GM12878 (cell line): ENCODE data around the gene PTPRD. TPM values are rescaled to one million over a fixed set of nuclear protein-coding genes. Genes with fewer than 3 reads are reported as not detected.

Experiments used
- ATAC-seq: fragments of 200-7000 bp; cut with Tn5 transposase; 3 replicates; pipeline ENCODE4 v1.9.1; 2020; ENCODE audit warnings: mild to moderate bottlenecking, moderate library complexity
- BruUV-seq: library from RNA; stranded (reverse); fragments of 400-500 nt; replicated peaks from 2 replicates; lab custom pipeline; 2021; lab: Mats Ljungman, UMichigan
- CTCF ChIA-PET: fragments of 300-600 bp; sonication (Branson Sonifier 250); formaldehyde crosslinking; extraction: SDS; loops from one replicate; lab custom pipeline; 2021; ENCODE audit warnings: inconsistent platforms; lab: Yijun Ruan, JAX
- POLR2A ChIA-PET: fragments of 350-600 bp; formaldehyde crosslinking; extraction: SDS; loops from one replicate; lab custom pipeline; 2021; ENCODE audit warnings: inconsistent platforms; lab: Charles Lee
- RAD21 ChIA-PET: fragments of 300-600 bp; sonication (Branson Sonifier 250); formaldehyde crosslinking; loops from one replicate; lab custom pipeline; 2023; ENCODE audit warnings: antibody characterized with exemption; ENCODE audit not compliant: unreplicated experiment; lab: Charles Lee
- SMC1A ChIA-PET: fragments of 300-600 bp; sonication (Branson Sonifier 250); formaldehyde crosslinking; loops from one replicate; lab custom pipeline; 2023; ENCODE audit not compliant: unreplicated experiment, uncharacterized antibody; lab: Charles Lee
- DNase-seq: peaks from one replicate; pipeline ENCODE4 v3.0.0-alpha.2; 2011; ENCODE audit warnings: low read depth, low spot score
- FAIRE-seq: peaks from 3 replicates; lab custom pipeline; 2011; peaks lifted over from hg19 to GRCh38; lab: Jason Lieb, UNC
- H2AFZ ChIP-seq: 2 replicates; pipeline ENCODE4 v1.6.0; 2011; ENCODE audit warnings: low read depth, low read length, control low read depth; ENCODE audit not compliant: control insufficient read depth
- H3K27ac ChIP-seq: 2 replicates; pipeline ENCODE4 v1.5.1; 2011; ENCODE audit warnings: control low read depth; ENCODE audit not compliant: control insufficient read depth, insufficient read depth
- H3K27me3 ChIP-seq, 2 experiments: replicated peaks in 1 of 2; 2 replicates each; pipeline versions ENCODE4 v1.6.0 to v1.6.1; 2011; ENCODE audit warnings: low read length in 1 of 2; ENCODE audit not compliant: control insufficient read depth in 2 of 2, insufficient read depth in 2 of 2
- H3K36me3 ChIP-seq, 2 experiments: 2 replicates each; pipeline ENCODE4 v1.5.1; 2011; ENCODE audit warnings: low read length in 1 of 2; ENCODE audit not compliant: control insufficient read depth in 2 of 2, insufficient read depth in 2 of 2
- H3K4me1 ChIP-seq: 2 replicates; pipeline ENCODE4 v1.6.1; 2011; ENCODE audit warnings: mild to moderate bottlenecking, low read length, moderate library complexity, mixed read lengths; ENCODE audit not compliant: control insufficient read depth, insufficient read depth
- H3K4me2 ChIP-seq: 2 replicates; pipeline ENCODE4 v1.6.0; 2011; ENCODE audit warnings: control low read depth; ENCODE audit not compliant: control insufficient read depth, insufficient read depth
- H3K4me3 ChIP-seq: fragments of 200-600 bp; sonication (generic); 2 replicates; pipeline ENCODE4 v1.5.1; 2016
- H3K79me2 ChIP-seq: 2 replicates; pipeline ENCODE4 v1.6.0; 2011; ENCODE audit warnings: low read length; ENCODE audit not compliant: control insufficient read depth, insufficient read depth
- H3K9ac ChIP-seq: 2 replicates; pipeline ENCODE4 v1.8.0; 2011; ENCODE audit warnings: low read length, control low read depth, mixed read lengths; ENCODE audit not compliant: control insufficient read depth, insufficient read depth
- H3K9me3 ChIP-seq: replicated peaks from 3 replicates; pipeline ENCODE4 v1.5.1; 2011; ENCODE audit warnings: mild to moderate bottlenecking, low read length; ENCODE audit not compliant: control insufficient read depth, insufficient read depth
- H4K20me1 ChIP-seq: 2 replicates; pipeline ENCODE4 v1.6.0; 2011; ENCODE audit not compliant: control insufficient read depth, insufficient read depth
- IRF3 ChIP-seq: fragments of 450-650 bp; IDR thresholded peaks from 2 replicates; pipeline ENCODE4 v1.6.1; 2014; ENCODE audit warnings: mild to moderate bottlenecking
- MAX ChIP-seq: IDR thresholded peaks from 2 replicates; pipeline ENCODE4 v1.6.1; 2012; ENCODE audit warnings: low read depth, low read length, improper control_type of control experiment
- MEF2A ChIP-seq: IDR thresholded peaks from 2 replicates; pipeline ENCODE4 v1.6.1; 2011; ENCODE audit warnings: low read depth, mild to moderate bottlenecking, low read length, moderate library complexity; ENCODE audit not compliant: insufficient read depth
- MEF2B ChIP-seq: fragments of 450-650 bp; IDR thresholded peaks from 2 replicates; pipeline ENCODE4 v1.6.1; 2018; ENCODE audit warnings: mild to moderate bottlenecking, moderate library complexity; ENCODE audit not compliant: partially characterized antibody, poor library complexity, severe bottlenecking
- PAX5 ChIP-seq: IDR thresholded peaks from 2 replicates; pipeline ENCODE4 v1.6.1; 2011; ENCODE audit warnings: low read depth, low read length, borderline replicate concordance
- SIN3A ChIP-seq: IDR thresholded peaks from 2 replicates; pipeline ENCODE4 v1.6.1; 2012; ENCODE audit warnings: low read depth, low read length, improper control_type of control experiment
- SKIL ChIP-seq: fragments of 450-650 bp; IDR thresholded peaks from 2 replicates; pipeline ENCODE4 v1.6.1; 2017; ENCODE audit warnings: mild to moderate bottlenecking, low read depth, inconsistent platforms; ENCODE audit not compliant: poor library complexity, severe bottlenecking
- SMAD5 ChIP-seq: IDR thresholded peaks from 2 replicates; pipeline ENCODE4 v1.6.1; 2016; ENCODE audit warnings: antibody characterized with exemption, low read depth
- SP1 ChIP-seq: IDR thresholded peaks from one replicate; pipeline ENCODE4 v1.6.1; 2011; ENCODE audit warnings: low read depth, low read length
- ZBTB33 ChIP-seq: fragments of 450-650 bp; IDR thresholded peaks from 2 replicates; pipeline ENCODE4 v1.6.1; 2017; ENCODE audit warnings: mild to moderate bottlenecking
- WGBS: methylation state at CpG from one replicate; pipeline ENCODE4 v1.1.6; 2016; ENCODE audit warnings: low lambda C conversion rate; ENCODE audit not compliant: insufficient replicate concordance, insufficient coverage; ENCODE audit errors: missing lambda C conversion rate; 5-methylcytosine and 5-hydroxymethylcytosine counted together
- in situ Hi-C: fragments of 300-500 bp; cut with MboI; formaldehyde crosslinking; loops from 9 replicates; pipeline ENCODE4 v1.14.3; 2018; ENCODE audit warnings: mixed read lengths
- intact Hi-C: fragments of 100-400 bp; cut with micrococcal nuclease; formaldehyde crosslinking; loops from one replicate; pipeline ENCODE4 v1.14.2; 2022; ENCODE audit not compliant: unreplicated experiment
- polyA plus RNA-seq, 11 experiments: library from polyadenylated mRNA; depleted of rRNA in 4 of 11; unstranded in 6 of 11; stranded (reverse) in 5 of 11; fragments of >200 nt; fragmentation: Nextera tagmentation in 4 of 11; fragmentation: Illumina TruSeq in 1 of 11; extraction: Ambion mirVana in 4 of 11; extraction: Trizol in 1 of 11; gene quantifications; 1 replicate in 1 of 11; 2 replicates in 10 of 11; pipeline versions ENCODE4 v1.2.1 to v1.2.3, GENCODE V29; 2011 to 2016; ENCODE audit warnings: inconsistent platforms in 2 of 11, missing spikeins in 2 of 11, low read depth in 1 of 11
- total RNA-seq, 4 experiments: library from RNA; depleted of rRNA in 3 of 4; stranded (reverse); fragments of >200 nt in 3 of 4; fragmentation: Illumina TruSeq in 1 of 4; extraction: Trizol in 1 of 4; gene quantifications; 2 replicates each; pipeline versions ENCODE4 v1.2.1 to v1.2.3, GENCODE V29; 2013 to 2021

PTPRD gene
- total and polyA plus RNA-seq, 10 of the 15 experiments (the other 5 are each of a cell fraction or from before 2014, with no cell fraction given): under 0.01 to 0.05 (median 0.01) TPM; not detected in 7

GRCh38 chr9:10005206-10005605, 607.6 kb downstream of the PTPRD start:
- H3K4me2 ChIP-seq: no peak overlapping the region
- CTCF ChIA-PET: interaction anchor here (0.7 kb wide), 1 partner anchor 28 kb away, joined by 3 read pairs; no protein-coding TSS in a partner anchor
- H3K36me3 ChIP-seq: no peaks in the 10 kb centered on the region
- no peak for TF ChIP-seq ZBTB33
- no peak for TF ChIP-seq SIN3A
- TF ChIP-seq SP1: no peak
- no peak for TF ChIP-seq MAX
- TF ChIP-seq MEF2A: no peak
- no peak for TF ChIP-seq MEF2B
- no peak for TF ChIP-seq SMAD5
- TF ChIP-seq IRF3: no peak
- no peak for TF ChIP-seq SKIL
- no peak for TF ChIP-seq PAX5
- TF ChIP-seq, all 136 proteins: peak for 0
- BruUV-seq: no TSS peak
- FAIRE-seq: no peak
- Histone ChIP-seq H2AFZ (no peak overlapping the region), H3K79me2 (no peaks in the 10 kb centered on the region), H3K4me1 (no peaks in the 10 kb centered on the region), H3K9me3 (no peaks in the 10 kb centered on the region), H3K9ac (no peak overlapping the region), H3K27ac (no peak overlapping the region), H4K20me1 (no peaks in the 10 kb centered on the region), H3K4me3 (no peak overlapping the region), H3K27me3 (no peaks in the 10 kb centered on the region)
- POLR2A ChIA-PET: no interaction called here
- in situ Hi-C loops: no loop called here
- 6% methylated on average over 4 of the region's 4 CpGs for WGBS
- SMC1A ChIA-PET: no interaction called here
- intact Hi-C loops: no loop called here
- DNase-seq: no peak
- RAD21 ChIA-PET: no interaction called here
- no peak for ATAC-seq
